ENCODE measurements around the gene KCTD16. TPM values are rescaled to one million over a fixed set of nuclear protein-coding genes. Genes with fewer than 3 reads are reported as not detected.
A peak's percentile ranks its signal among the peaks of the same experiment; 100 is the strongest.

The KCTD16 gene
- total and polyA plus RNA-seq, 2 donors from 2014 or later: 0.24 to 2.5 TPM

- intact Hi-C loops (cut with DNase I): no loop called here
- Histone ChIP-seq H3K9ac (ENCODE audit: low read length in 3 of 3) (no peak overlapping the region), H3K4me1 (ENCODE audit: control insufficient read depth in 2 of 3, insufficient read depth in 2 of 3, low read depth in 1 of 3, low read length in 3 of 3) (no peaks in the 10 kb centered on the region), H3K27ac (ENCODE audit: low read depth in 2 of 2, low read length in 2 of 2) (no peak overlapping the region), H3K36me3 (ENCODE audit: control insufficient read depth in 2 of 3, insufficient read depth in 3 of 3, low read length in 3 of 3) (no peaks in the 10 kb centered on the region), H3K27me3 (ENCODE audit: control insufficient read depth, insufficient read depth, low read length) (no peaks in the 10 kb centered on the region), H3K9me3 (ENCODE audit: control insufficient read depth in 2 of 3, insufficient read depth in 1 of 3, low read length in 3 of 3) (peaks cover 0 to 4% (median 0%) of the 10 kb centered on the region in 3 donors), H3K4me3 (ENCODE audit: low read length in 3 of 3) (no peak overlapping the region)
- FAIRE-seq (no peak), DNase-seq (peak in 4 of 5 donors; percentile 28 to 85 (median 52))
- TF ChIP-seq CTCF (IDR thresholded peaks at IDR 0.05; ENCODE audit: borderline replicate concordance, extremely low read depth, insufficient read depth): no peak
These were observed 340.3 kb downstream of the KCTD16 start for GRCh38 chr5:144510845-144511579.

- no peaks in the 10 kb centered on the region for H3K4me1 ChIP-seq (ENCODE audit: control insufficient read depth in 2 of 3, insufficient read depth in 2 of 3, low read depth in 1 of 3, low read length in 3 of 3)
- no peaks in the 10 kb centered on the region for H3K27me3 ChIP-seq (ENCODE audit: control insufficient read depth, insufficient read depth, low read length)
- no peak for TF ChIP-seq CTCF (IDR thresholded peaks at IDR 0.05; ENCODE audit: borderline replicate concordance, extremely low read depth, insufficient read depth)
- H3K9me3 ChIP-seq (ENCODE audit: control insufficient read depth in 2 of 3, insufficient read depth in 1 of 3, low read length in 3 of 3): peaks cover 0 to 4% (median 0%) of the 10 kb centered on the region in 3 donors
- H3K9ac ChIP-seq (ENCODE audit: low read length in 3 of 3): no peak overlapping the region
- intact Hi-C loops (cut with DNase I): no loop called here
- no peaks in the 10 kb centered on the region for H3K36me3 ChIP-seq (ENCODE audit: control insufficient read depth in 2 of 3, insufficient read depth in 3 of 3, low read length in 3 of 3)
- FAIRE-seq (no peak), DNase-seq (no peak)
- no peak overlapping the region for H3K27ac ChIP-seq (ENCODE audit: low read depth in 2 of 2, low read length in 2 of 2)
- H3K4me3 ChIP-seq (ENCODE audit: low read length in 3 of 3): no peak overlapping the region
These were observed 341.0 kb downstream of the KCTD16 start for GRCh38 chr5:144511580-144512072.

GRCh38 chr5:144522698-144523097 is 352.0 kb downstream of the KCTD16 start:
- Histone ChIP-seq H3K27me3 (ENCODE audit: control insufficient read depth, insufficient read depth, low read length) (no peaks in the 10 kb centered on the region), H3K4me1 (ENCODE audit: control insufficient read depth in 2 of 3, insufficient read depth in 2 of 3, low read depth in 1 of 3, low read length in 3 of 3) (no peaks in the 10 kb centered on the region), H3K9me3 (ENCODE audit: control insufficient read depth in 2 of 3, insufficient read depth in 1 of 3, low read length in 3 of 3) (peaks cover 0 to 2% (median 0%) of the 10 kb centered on the region in 3 donors), H3K4me3 (ENCODE audit: low read length in 3 of 3) (no peak overlapping the region), H3K9ac (ENCODE audit: low read length in 3 of 3) (no peak overlapping the region), H3K36me3 (ENCODE audit: control insufficient read depth in 2 of 3, insufficient read depth in 3 of 3, low read length in 3 of 3) (no peaks in the 10 kb centered on the region), H3K27ac (ENCODE audit: low read depth in 2 of 2, low read length in 2 of 2) (no peak overlapping the region)
- intact Hi-C loops (cut with DNase I): no loop called here
- FAIRE-seq: no peak
- TF ChIP-seq CTCF (IDR thresholded peaks at IDR 0.05; ENCODE audit: borderline replicate concordance, extremely low read depth, insufficient read depth): no peak
- no peak for DNase-seq
